ENCODE data around the gene SRSF3. TPM values are rescaled to one million over a fixed set of nuclear protein-coding genes. Genes with fewer than 3 reads are reported as not detected.
A peak's percentile ranks its signal among the peaks of the same experiment; 100 is the strongest.

Gene SRSF3
- total and polyA plus RNA-seq, 9 of the 15 experiments (the other 6 are each of a cell fraction or from before 2014, with no cell fraction given): 337 to 1,200 (median 518) TPM

- TF ChIP-seq SREBF2 (CRISPR knock-in tag; IDR thresholded peaks at IDR 0.05) (no peak), ZNF586 (CRISPR knock-in tag; conservative IDR thresholded peaks at IDR 0.05) (0 out of 2 replicates have a peak, but pooled peaks have one; percentile 80), ZNF311 (CRISPR knock-in tag; IDR thresholded peaks at IDR 0.05) (0 out of 2 replicates have a peak, but pooled peaks have one; percentile 32), ETV5 (CRISPR knock-in tag; IDR thresholded peaks at IDR 0.05; ENCODE audit: low read depth) (no peak; the same call in 1 of the 2 replicates), ZNF12 (CRISPR knock-in tag; IDR thresholded peaks at IDR 0.05) (0 out of 2 replicates have a peak, but pooled peaks have one; percentile 4), ADNP (tag; IDR thresholded peaks at IDR 0.05) (0 out of 2 replicates have a peak, but pooled peaks have one; percentile 25), FOXP1 (CRISPR knock-in tag; IDR thresholded peaks at IDR 0.05) (peak; percentile 54), ARNT (IDR thresholded peaks at IDR 0.05) (peak in 1 of 2 experiments; percentile 33; a peak in 1 of 4 replicates), PHF21A (IDR thresholded peaks at IDR 0.05; ENCODE audit: borderline replicate concordance, low read depth) (peak; percentile 53; the same call in 1 of the 2 replicates), ZNF318 (IDR thresholded peaks at IDR 0.05; ENCODE audit: borderline replicate concordance in 1 of 2, low read depth in 1 of 2) (no peak)
- TF ChIP-seq, protein P1, sequence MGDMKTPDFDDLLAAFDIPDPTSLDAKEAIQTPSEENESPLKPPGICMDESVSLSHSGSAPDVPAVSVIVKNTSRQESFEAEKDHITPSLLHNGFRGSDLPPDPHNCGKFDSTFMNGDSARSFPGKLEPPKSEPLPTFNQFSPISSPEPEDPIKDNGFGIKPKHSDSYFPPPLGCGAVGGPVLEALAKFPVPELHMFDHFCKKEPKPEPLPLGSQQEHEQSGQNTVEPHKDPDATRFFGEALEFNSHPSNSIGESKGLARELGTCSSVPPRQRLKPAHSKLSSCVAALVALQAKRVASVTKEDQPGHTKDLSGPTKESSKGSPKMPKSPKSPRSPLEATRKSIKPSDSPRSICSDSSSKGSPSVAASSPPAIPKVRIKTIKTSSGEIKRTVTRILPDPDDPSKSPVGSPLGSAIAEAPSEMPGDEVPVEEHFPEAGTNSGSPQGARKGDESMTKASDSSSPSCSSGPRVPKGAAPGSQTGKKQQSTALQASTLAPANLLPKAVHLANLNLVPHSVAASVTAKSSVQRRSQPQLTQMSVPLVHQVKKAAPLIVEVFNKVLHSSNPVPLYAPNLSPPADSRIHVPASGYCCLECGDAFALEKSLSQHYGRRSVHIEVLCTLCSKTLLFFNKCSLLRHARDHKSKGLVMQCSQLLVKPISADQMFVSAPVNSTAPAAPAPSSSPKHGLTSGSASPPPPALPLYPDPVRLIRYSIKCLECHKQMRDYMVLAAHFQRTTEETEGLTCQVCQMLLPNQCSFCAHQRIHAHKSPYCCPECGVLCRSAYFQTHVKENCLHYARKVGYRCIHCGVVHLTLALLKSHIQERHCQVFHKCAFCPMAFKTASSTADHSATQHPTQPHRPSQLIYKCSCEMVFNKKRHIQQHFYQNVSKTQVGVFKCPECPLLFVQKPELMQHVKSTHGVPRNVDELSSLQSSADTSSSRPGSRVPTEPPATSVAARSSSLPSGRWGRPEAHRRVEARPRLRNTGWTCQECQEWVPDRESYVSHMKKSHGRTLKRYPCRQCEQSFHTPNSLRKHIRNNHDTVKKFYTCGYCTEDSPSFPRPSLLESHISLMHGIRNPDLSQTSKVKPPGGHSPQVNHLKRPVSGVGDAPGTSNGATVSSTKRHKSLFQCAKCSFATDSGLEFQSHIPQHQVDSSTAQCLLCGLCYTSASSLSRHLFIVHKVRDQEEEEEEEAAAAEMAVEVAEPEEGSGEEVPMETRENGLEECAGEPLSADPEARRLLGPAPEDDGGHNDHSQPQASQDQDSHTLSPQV (IDR thresholded peaks at IDR 0.05): peak; percentile 88
- TF ChIP-seq, protein P2, sequence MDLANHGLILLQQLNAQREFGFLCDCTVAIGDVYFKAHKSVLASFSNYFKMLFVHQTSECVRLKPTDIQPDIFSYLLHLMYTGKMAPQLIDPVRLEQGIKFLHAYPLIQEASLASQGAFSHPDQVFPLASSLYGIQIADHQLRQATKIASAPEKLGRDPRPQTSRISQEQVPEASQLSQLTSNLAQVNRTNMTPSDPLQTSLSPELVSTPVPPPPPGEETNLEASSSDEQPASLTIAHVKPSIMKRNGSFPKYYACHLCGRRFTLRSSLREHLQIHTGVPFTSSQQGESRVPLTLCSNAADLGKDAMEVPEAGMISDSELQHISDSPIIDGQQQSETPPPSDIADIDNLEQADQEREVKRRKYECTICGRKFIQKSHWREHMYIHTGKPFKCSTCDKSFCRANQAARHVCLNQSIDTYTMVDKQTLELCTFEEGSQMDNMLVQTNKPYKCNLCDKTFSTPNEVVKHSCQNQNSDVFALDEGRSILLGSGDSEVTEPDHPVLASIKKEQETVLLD (IDR thresholded peaks at IDR 0.05): no peak
These were observed 563 bp upstream of the SRSF3 start (continued) for GRCh38 chr6:36593569-36594028.
